ENCODE data around the gene CNTN5.

- no peak for TF ChIP-seq RARB (CRISPR knock-in tag; IDR thresholded peaks at IDR 0.05)
- TF ChIP-seq TCF4 (CRISPR knock-in tag; IDR thresholded peaks at IDR 0.05; ENCODE audit: borderline replicate concordance): no peak
- TF ChIP-seq CSRNP3 (CRISPR knock-in tag; IDR thresholded peaks at IDR 0.05): no peak
- TF ChIP-seq ZNF565 (CRISPR knock-in tag; conservative IDR thresholded peaks at IDR 0.05; ENCODE audit: low read depth): no peak
- no peak for TF ChIP-seq CSDC2 (CRISPR knock-in tag; IDR thresholded peaks at IDR 0.05)
- no peak for TF ChIP-seq SNAI2 (CRISPR knock-in tag; IDR thresholded peaks at IDR 0.05)
- TF ChIP-seq, protein P1, sequence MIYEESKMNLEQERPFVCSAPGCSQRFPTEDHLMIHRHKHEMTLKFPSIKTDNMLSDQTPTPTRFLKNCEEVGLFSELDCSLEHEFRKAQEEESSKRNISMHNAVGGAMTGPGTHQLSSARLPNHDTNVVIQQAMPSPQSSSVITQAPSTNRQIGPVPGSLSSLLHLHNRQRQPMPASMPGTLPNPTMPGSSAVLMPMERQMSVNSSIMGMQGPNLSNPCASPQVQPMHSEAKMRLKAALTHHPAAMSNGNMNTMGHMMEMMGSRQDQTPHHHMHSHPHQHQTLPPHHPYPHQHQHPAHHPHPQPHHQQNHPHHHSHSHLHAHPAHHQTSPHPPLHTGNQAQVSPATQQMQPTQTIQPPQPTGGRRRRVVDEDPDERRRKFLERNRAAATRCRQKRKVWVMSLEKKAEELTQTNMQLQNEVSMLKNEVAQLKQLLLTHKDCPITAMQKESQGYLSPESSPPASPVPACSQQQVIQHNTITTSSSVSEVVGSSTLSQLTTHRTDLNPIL (CRISPR knock-in tag; IDR thresholded peaks at IDR 0.05; ENCODE audit: low read depth): no peak
- TF ChIP-seq, protein P2, sequence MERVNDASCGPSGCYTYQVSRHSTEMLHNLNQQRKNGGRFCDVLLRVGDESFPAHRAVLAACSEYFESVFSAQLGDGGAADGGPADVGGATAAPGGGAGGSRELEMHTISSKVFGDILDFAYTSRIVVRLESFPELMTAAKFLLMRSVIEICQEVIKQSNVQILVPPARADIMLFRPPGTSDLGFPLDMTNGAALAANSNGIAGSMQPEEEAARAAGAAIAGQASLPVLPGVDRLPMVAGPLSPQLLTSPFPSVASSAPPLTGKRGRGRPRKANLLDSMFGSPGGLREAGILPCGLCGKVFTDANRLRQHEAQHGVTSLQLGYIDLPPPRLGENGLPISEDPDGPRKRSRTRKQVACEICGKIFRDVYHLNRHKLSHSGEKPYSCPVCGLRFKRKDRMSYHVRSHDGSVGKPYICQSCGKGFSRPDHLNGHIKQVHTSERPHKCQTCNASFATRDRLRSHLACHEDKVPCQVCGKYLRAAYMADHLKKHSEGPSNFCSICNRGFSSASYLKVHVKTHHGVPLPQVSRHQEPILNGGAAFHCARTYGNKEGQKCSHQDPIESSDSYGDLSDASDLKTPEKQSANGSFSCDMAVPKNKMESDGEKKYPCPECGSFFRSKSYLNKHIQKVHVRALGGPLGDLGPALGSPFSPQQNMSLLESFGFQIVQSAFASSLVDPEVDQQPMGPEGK (CRISPR knock-in tag; IDR thresholded peaks at IDR 0.05; ENCODE audit: borderline replicate concordance): no peak
- no peak for TF ChIP-seq ZNF8 (CRISPR knock-in tag; IDR thresholded peaks at IDR 0.05)
Measured at GRCh38 chr11:99368583-99368982, 347.8 kb downstream of the CNTN5 start.

Measured in SK-N-SH treated with all-trans-retinoic acid at 6 μM for 48 hours (cell line).